Endothelial cell of coronary artery (primary cell): ENCODE data around the gene C11orf87. TPM values are rescaled to one million over a fixed set of nuclear protein-coding genes. Genes with fewer than 3 reads are reported as not detected.

Source experiments
- total RNA-seq: library from RNA; depleted of rRNA; stranded (reverse); fragments of >200 nt; gene quantifications from 2 replicates; pipeline ENCODE4 v1.2.3, GENCODE V29; 2014

The C11orf87 gene
- total RNA-seq: under 0.01 TPM in 1 of 2 replicates, not detected in the other

DNA sequence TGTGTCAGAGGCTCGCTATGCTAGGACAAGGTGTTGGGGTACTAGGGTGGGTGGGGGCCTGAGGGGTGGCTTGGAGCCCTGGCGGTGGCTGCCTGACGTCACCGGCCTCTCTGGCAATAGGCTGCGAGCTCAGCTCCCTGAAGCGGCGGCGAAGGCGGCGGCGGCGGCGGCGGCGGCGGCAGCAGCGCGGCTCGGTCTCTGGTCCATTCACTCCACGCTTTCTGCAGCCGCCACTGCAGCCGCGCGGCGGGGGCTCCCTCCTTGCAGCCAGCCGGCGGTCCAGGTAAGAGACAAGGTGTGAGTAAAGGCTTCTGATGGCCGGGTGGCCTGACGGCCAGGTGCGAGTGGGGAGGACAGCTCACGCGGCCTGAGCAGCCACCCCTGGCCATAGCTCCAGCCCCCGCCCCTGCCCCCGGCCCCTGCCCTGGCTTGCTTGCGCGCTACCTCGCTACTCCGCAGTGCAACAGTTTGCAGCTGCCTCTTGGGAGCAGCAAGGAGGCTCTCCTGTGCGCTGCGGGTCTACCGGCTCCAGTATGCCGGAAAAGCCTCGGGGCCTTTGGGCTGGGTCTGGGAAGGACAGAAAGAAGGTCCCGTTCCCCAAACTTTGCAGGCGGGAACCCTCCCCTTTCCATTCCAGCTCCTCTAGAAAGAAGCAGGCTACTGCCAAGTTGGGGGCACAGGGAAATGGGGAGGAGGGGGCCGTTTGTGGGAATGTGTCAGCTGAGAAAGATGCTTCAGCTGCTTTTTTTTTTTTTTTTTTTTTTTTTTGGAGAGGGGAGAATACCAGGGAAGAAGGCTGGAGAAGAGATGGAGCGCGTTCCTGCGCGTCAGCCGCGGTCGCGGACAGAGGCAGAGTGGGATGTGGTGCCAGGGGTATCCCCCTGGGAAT is at the start of gene C11orf87:
TSS of gene C11orf87 (plus strand) at position 210 of the 889 bp plus-strand sequence. CDS start 1,444 bp downstream, outside the sequence.

